Left ventricle myocardium inferior (tissue), 1 donor: Measurements from ENCODE around the gene KCNQ1. TPM values are rescaled to one million over a fixed set of nuclear protein-coding genes. Genes with fewer than 3 reads are reported as not detected.

Experiments used
- DNase-seq: peaks from one replicate; pipeline ENCODE4 v3.0.0-alpha.2; 2020
- H3K27ac ChIP-seq: fragments of 200-600 bp; replicated peaks from 2 replicates; pipeline ENCODE4 v1.8.0; 2021
- H3K27me3 ChIP-seq: fragments of 200-600 bp; 2 replicates; pipeline ENCODE4 v1.8.0; 2021; ENCODE audit warnings: low read depth
- H3K36me3 ChIP-seq: fragments of 200-600 bp; 2 replicates; pipeline ENCODE4 v1.8.0; 2021
- H3K4me1 ChIP-seq: fragments of 200-600 bp; 2 replicates; pipeline ENCODE4 v1.8.0; 2021
- H3K4me3 ChIP-seq: fragments of 200-600 bp; 2 replicates; pipeline ENCODE4 v1.8.0; 2021; ENCODE audit warnings: mild to moderate bottlenecking, moderate library complexity
- H3K9me3 ChIP-seq: fragments of 200-600 bp; replicated peaks from 2 replicates; pipeline ENCODE4 v1.8.0; 2021
- CTCF ChIP-seq: fragments of 200-600 bp; IDR thresholded peaks from 2 replicates; pipeline ENCODE4 v1.8.0; 2021; ENCODE audit warnings: antibody characterized with exemption, mild to moderate bottlenecking, borderline replicate concordance
- intact Hi-C: fragments of 100-400 bp; cut with micrococcal nuclease; formaldehyde crosslinking; loops from one replicate; pipeline ENCODE4 v1.11.0; 2022
- total RNA-seq: library from RNA; stranded (reverse); fragmentation: NEBNext Ultra II Directional; extraction: Animal tissue kit (Norgen Biotek cat#: 25700); gene quantifications from one replicate; pipeline ENCODE4 v1.2.1, GENCODE V29; 2021
- donor health status: DM: no; HTN: yes; CAD: no; lungs with severe emphysema.

KCNQ1 gene
- total RNA-seq, 1 donor from 2014 or later, result 41.8 TPM

GRCh38 chr11:2411446-2412305 lies 33.1 kb upstream of the KCNQ1 start:
- no peaks in the 10 kb centered on the region for H3K36me3 ChIP-seq
- H3K9me3 ChIP-seq, result no peaks in the 10 kb centered on the region
- H3K27me3 ChIP-seq, result peaks cover 7% of the 10 kb centered on the region
- H3K27ac ChIP-seq, result no peak overlapping the region
- DNase-seq, result no peak
- no peak for TF ChIP-seq CTCF
- H3K4me3 ChIP-seq, result no peak overlapping the region
- intact Hi-C loops, result loop anchor here (10.0 kb wide), 1 partner anchor 217 kb away; no protein-coding TSS in a partner anchor
- no peaks in the 10 kb centered on the region for H3K4me1 ChIP-seq

GRCh38 chr11:2412323-2412722 lies 32.5 kb upstream of the KCNQ1 start:
- Histone ChIP-seq H3K4me3 (no peak overlapping the region), H3K27ac (no peak overlapping the region), H3K27me3 (peaks cover 7% of the 10 kb centered on the region), H3K36me3 (no peaks in the 10 kb centered on the region), H3K4me1 (no peaks in the 10 kb centered on the region), H3K9me3 (no peaks in the 10 kb centered on the region)
- no peak for TF ChIP-seq CTCF
- no peak for DNase-seq
- intact Hi-C loops, result loop anchor here (10.0 kb wide), 1 partner anchor 218 kb away; no protein-coding TSS in a partner anchor

- DNase-seq, result no peak
- Histone ChIP-seq H3K27me3 (peaks cover 7% of the 10 kb centered on the region), H3K27ac (no peak overlapping the region), H3K4me1 (no peaks in the 10 kb centered on the region), H3K9me3 (no peaks in the 10 kb centered on the region), H3K4me3 (no peak overlapping the region), H3K36me3 (no peaks in the 10 kb centered on the region)
- no peak for TF ChIP-seq CTCF
- intact Hi-C loops, result loop anchor here (10.0 kb wide), 1 partner anchor 219 kb away; no protein-coding TSS in a partner anchor
These were observed 30.8 kb upstream of the KCNQ1 start for GRCh38 chr11:2413742-2414579.

GRCh38 chr11:2414616-2415015 lies 30.2 kb upstream of the KCNQ1 start:
- intact Hi-C loops, result loop anchor here (10.0 kb wide), 1 partner anchor 220 kb away; no protein-coding TSS in a partner anchor
- DNase-seq, result no peak

More at GRCh38 chr11:2414616-2415015, 30.2 kb upstream of the KCNQ1 start:
- Histone ChIP-seq H3K27ac (no peak overlapping the region), H3K4me3 (no peak overlapping the region), H3K36me3 (no peaks in the 10 kb centered on the region), H3K9me3 (no peaks in the 10 kb centered on the region), H3K4me1 (no peaks in the 10 kb centered on the region), H3K27me3 (peaks cover 7% of the 10 kb centered on the region)
- no peak for TF ChIP-seq CTCF
